K562 (cell line): ENCODE data around the gene FAM114A1. TPM values are rescaled to one million over a fixed set of nuclear protein-coding genes. Genes with fewer than 3 reads are reported as not detected.

Experiments
- ATAC-seq: fragments of 200-7000 bp; cut with Tn5 transposase; 3 replicates; pipeline ENCODE4 v1.9.1; 2020; ENCODE audit warnings: moderate library complexity
- BruUV-seq: library from RNA; stranded (reverse); fragments of 400-500 nt; replicated peaks from 2 replicates; lab custom pipeline; 2021; lab: Mats Ljungman, UMichigan
- CTCF ChIA-PET: fragments of 300-600 bp; formaldehyde crosslinking; extraction: SDS; loops from one replicate; lab custom pipeline; 2021; ENCODE audit warnings: low intra/inter-chr PET ratio; lab: Yijun Ruan, JAX
- POLR2A ChIA-PET: fragments of 300-600, 350-650 bp; sonication (Branson Sonifier 250); formaldehyde crosslinking; extraction: SDS; loops from one replicate; lab custom pipeline; 2021; ENCODE audit warnings: antibody characterized with exemption, inconsistent platforms; lab: Yijun Ruan, JAX
- DNase-seq, 4 experiments: peaks; one replicate each; pipeline versions ENCODE4 v3.0.0 to v3.0.0-alpha.2; 2011 to 2018; ENCODE audit warnings: low spot score in 3 of 4, mixed read lengths in 3 of 4; ENCODE audit errors: extremely low read depth in 1 of 4
- FAIRE-seq: peaks from 2 replicates; lab custom pipeline; 2011; peaks lifted over from hg19 to GRCh38; lab: Jason Lieb, UNC
- H2AFZ ChIP-seq: 2 replicates; pipeline ENCODE4 v1.6.0; 2011; ENCODE audit warnings: low read depth, low read length, control low read depth, inconsistent platforms
- H3K27ac ChIP-seq: fragments of 200-600 bp; 3 replicates; pipeline ENCODE4 v1.8.0; 2011; ENCODE audit warnings: low read depth, mild to moderate bottlenecking, control low read depth, inconsistent platforms, low read length, moderate library complexity, mixed read lengths; ENCODE audit errors: extremely low read depth
- H3K27me3 ChIP-seq, 2 experiments: fragments of 300-600 bp in 1 of 2; 2 replicates in 1 of 2; 3 replicates in 1 of 2; pipeline versions ENCODE4 v1.6.0 to v1.8.0; 2011; ENCODE audit warnings: inconsistent platforms in 2 of 2, low read length in 2 of 2, mild to moderate bottlenecking in 1 of 2, mixed read lengths in 1 of 2, moderate library complexity in 1 of 2; ENCODE audit not compliant: control insufficient read depth in 2 of 2, insufficient read depth in 2 of 2
- H3K36me3 ChIP-seq: fragments of 300-600 bp; 3 replicates; pipeline ENCODE4 v1.8.0; 2011; ENCODE audit warnings: mild to moderate bottlenecking, low read length, inconsistent platforms; ENCODE audit not compliant: control insufficient read depth, insufficient read depth
- H3K4me1 ChIP-seq, 2 experiments: fragments of 200-600 bp in 1 of 2; replicated peaks in 1 of 2; 2 replicates in 1 of 2; 3 replicates in 1 of 2; pipeline versions ENCODE4 v1.5.1 to v1.8.0; 2011; ENCODE audit warnings: inconsistent platforms in 2 of 2, low read length in 2 of 2, mild to moderate bottlenecking in 1 of 2, mixed read lengths in 1 of 2, moderate library complexity in 1 of 2; ENCODE audit not compliant: control insufficient read depth in 2 of 2, insufficient read depth in 2 of 2
- H3K4me2 ChIP-seq: 2 replicates; pipeline ENCODE4 v1.6.1; 2011; ENCODE audit warnings: low read length, control low read depth, inconsistent platforms, mixed read lengths; ENCODE audit not compliant: insufficient read depth
- H3K4me3 ChIP-seq: fragments of 200-600 bp; sonication (generic), shearing (Covaris generic); 2 replicates; pipeline ENCODE4 v1.5.1; 2016; ENCODE audit warnings: control low read depth, inconsistent platforms
- H3K79me2 ChIP-seq: fragments of 200-600 bp; 3 replicates; pipeline ENCODE4 v1.8.0; 2011; ENCODE audit warnings: low read length, inconsistent platforms; ENCODE audit not compliant: control insufficient read depth, insufficient read depth
- H3K9ac ChIP-seq, 2 experiments: 2 replicates each; pipeline versions ENCODE4 v1.6.0 to v1.6.1; 2011; ENCODE audit warnings: low read depth in 2 of 2, low read length in 2 of 2, control low read depth in 1 of 2, inconsistent platforms in 1 of 2, mild to moderate bottlenecking in 1 of 2, mixed read lengths in 1 of 2; ENCODE audit not compliant: insufficient read depth in 1 of 2
- H3K9me1 ChIP-seq: one replicate; pipeline ENCODE4 v1.6.0; 2011; ENCODE audit warnings: inconsistent platforms, mild to moderate bottlenecking, low read length, moderate library complexity; ENCODE audit not compliant: control insufficient read depth, insufficient read depth
- H3K9me3 ChIP-seq: replicated peaks from 2 replicates; pipeline ENCODE4 v1.5.1; 2011; ENCODE audit warnings: low read depth, low read length, inconsistent platforms; ENCODE audit not compliant: control insufficient read depth, insufficient read depth
- H4K20me1 ChIP-seq: replicated peaks from 2 replicates; pipeline ENCODE4 v1.6.1; 2011; ENCODE audit warnings: low read length, inconsistent platforms, mixed read lengths; ENCODE audit not compliant: control insufficient read depth, insufficient read depth
- ATF1 ChIP-seq, 2 experiments: fragments of 450-650 bp in 1 of 2; IDR thresholded peaks; 2 replicates each; pipeline ENCODE4 v1.6.1; 2016; ENCODE audit warnings: missing compliant biosample characterization in 1 of 2, missing genetic modification characterization in 1 of 2
- EP300 ChIP-seq: IDR thresholded peaks from 2 replicates; pipeline ENCODE4 v1.6.1; 2012; ENCODE audit warnings: low read length, improper control_type of control experiment
- ETS2 ChIP-seq: IDR thresholded peaks from 2 replicates; pipeline ENCODE4 v1.6.1; 2016; ENCODE audit warnings: borderline replicate concordance, missing genetic modification characterization, mild to moderate bottlenecking, moderate library complexity, missing compliant biosample characterization; ENCODE audit not compliant: poor library complexity, severe bottlenecking
- ETV1 ChIP-seq: fragments of 450-650 bp; conservative IDR thresholded peaks from 2 replicates; pipeline ENCODE4 v1.6.1; 2016; ENCODE audit warnings: missing genetic modification characterization, control low read depth, low read depth, missing compliant biosample characterization
- HDAC2 ChIP-seq: fragments of 450-650 bp; IDR thresholded peaks from 2 replicates; pipeline ENCODE4 v1.6.1; 2016; ENCODE audit warnings: mild to moderate bottlenecking
- JUN ChIP-seq, 2 experiments: sonication (generic) in 1 of 2; formaldehyde crosslinking in 1 of 2; IDR thresholded peaks; 2 replicates each; pipeline versions ENCODE4 v1.6.1 to v1.8.0; 2012 to 2022; ENCODE audit warnings: borderline replicate concordance in 2 of 2, mild to moderate bottlenecking in 2 of 2, improper control_type of control experiment in 1 of 2, low read depth in 1 of 2, low read length in 1 of 2, missing genetic modification reagents in 1 of 2
- MAFF ChIP-seq: IDR thresholded peaks from 2 replicates; pipeline ENCODE4 v1.6.1; 2012; ENCODE audit warnings: low read length, improper control_type of control experiment
- MLLT1 ChIP-seq, 2 experiments: fragments of 450-650 bp; IDR thresholded peaks; 2 replicates each; pipeline ENCODE4 v1.6.1; 2016
- MTA1 ChIP-seq: fragments of 450-650 bp; IDR thresholded peaks from 2 replicates; pipeline ENCODE4 v1.6.1; 2017; ENCODE audit warnings: borderline replicate concordance
- NBN ChIP-seq: fragments of 450-650 bp; IDR thresholded peaks from 2 replicates; pipeline ENCODE4 v1.6.1; 2016; ENCODE audit warnings: low read depth, mild to moderate bottlenecking
- NFXL1 ChIP-seq: fragments of 450-650 bp; formaldehyde crosslinking; IDR thresholded peaks from 2 replicates; pipeline ENCODE4 v1.4.0; 2021; ENCODE audit warnings: mild to moderate bottlenecking
- NR2C2 ChIP-seq, 2 experiments: fragments of 200-800 bp in 1 of 2; sonication (Bioruptor generic) in 1 of 2; sonication (generic) in 1 of 2; formaldehyde crosslinking in 1 of 2; IDR thresholded peaks; 2 replicates each; pipeline versions ENCODE4 v1.6.1 to v1.8.0; 2016 to 2022; ENCODE audit warnings: mild to moderate bottlenecking in 1 of 2, missing compliant biosample characterization in 1 of 2, missing genetic modification characterization in 1 of 2, missing genetic modification reagents in 1 of 2
- POLR2A ChIP-seq: fragments of 450-650 bp; conservative IDR thresholded peaks from 2 replicates; pipeline ENCODE4 v1.6.1; 2016
- RBFOX2 ChIP-seq: fragments of 200-400 bp; formaldehyde crosslinking; IDR thresholded peaks from 2 replicates; pipeline ENCODE4 v1.6.1; 2017; ENCODE audit warnings: low read depth, mild to moderate bottlenecking, low read length, moderate library complexity
- TCF15 ChIP-seq: fragments of 250-450 bp; sonication (Bioruptor Pico); IDR thresholded peaks from 2 replicates; pipeline ENCODE4 v1.8.0; 2022; ENCODE audit warnings: moderate library complexity, mild to moderate bottlenecking, inconsistent platforms
- THRAP3 ChIP-seq: fragments of 450-650 bp; IDR thresholded peaks from 2 replicates; pipeline ENCODE4 v1.6.1; 2016; ENCODE audit warnings: mild to moderate bottlenecking, inconsistent platforms, borderline replicate concordance
- ZBTB1 ChIP-seq: sonication (generic); formaldehyde crosslinking; IDR thresholded peaks from 2 replicates; pipeline ENCODE4 v1.8.1; 2023; ENCODE audit warnings: missing genetic modification reagents, low read depth, mild to moderate bottlenecking, borderline replicate concordance
- ZNF277 ChIP-seq: fragments of 250-450 bp; sonication (Bioruptor Pico); IDR thresholded peaks from 2 replicates; pipeline ENCODE4 v1.8.0; 2022; ENCODE audit warnings: inconsistent platforms, mild to moderate bottlenecking, moderate library complexity, borderline replicate concordance
- WGBS: fragments of 100-300 bp; shearing (Covaris generic); methylation state at CpG from one replicate; pipeline ENCODE4 v1.1.6; 2016; ENCODE audit warnings: low coverage, mixed read lengths; ENCODE audit not compliant: insufficient coverage; ENCODE audit errors: missing lambda C conversion rate; 5-methylcytosine and 5-hydroxymethylcytosine counted together
- in situ Hi-C: fragments of 300-500 bp; cut with MboI; formaldehyde crosslinking; loops from 4 replicates; pipeline ENCODE4 v1.15.0; 2018; ENCODE audit warnings: inconsistent platforms, mixed read lengths
- intact Hi-C: fragments of 100-400 bp; cut with micrococcal nuclease; formaldehyde crosslinking; loops from 2 replicates; pipeline ENCODE4 v1.14.2; 2022
- polyA plus RNA-seq, 8 experiments: library from polyadenylated mRNA; depleted of rRNA in 4 of 8; stranded (reverse) in 5 of 8; unstranded in 3 of 8; fragments of >200 nt; fragmentation: Nextera tagmentation in 2 of 8; fragmentation: Illumina TruSeq in 1 of 8; extraction: Ambion mirVana in 2 of 8; extraction: Trizol in 1 of 8; gene quantifications; 2 replicates each; pipeline versions ENCODE4 v1.2.1 to v1.2.3, GENCODE V29; 2011 to 2014; ENCODE audit warnings: inconsistent platforms in 1 of 8, missing spikeins in 1 of 8
- total RNA-seq, 7 experiments: library from RNA; depleted of rRNA in 6 of 7; stranded (reverse); fragments of >200 nt in 6 of 7; fragmentation: Illumina TruSeq in 2 of 7; extraction: Trizol in 2 of 7; gene quantifications; 2 replicates each; pipeline versions ENCODE4 v1.2.1 to v1.2.3, GENCODE V29; 2011 to 2021; ENCODE audit warnings: low replicate concordance in 1 of 7

FAM114A1 gene
- total and polyA plus RNA-seq, 9 of the 15 experiments (the other 6 are each of a cell fraction or from before 2014, with no cell fraction given) = 1.8 to 12.0 (median 4.3) TPM

GRCh38 chr4:38857354-38858096 is 10.1 kb upstream of the FAM114A1 start:
- Histone ChIP-seq H3K27me3 (no peaks in the 10 kb centered on the region; a peak in 1 of 5 replicates), H3K9me3 (no peaks in the 10 kb centered on the region), H3K36me3 (no peaks in the 10 kb centered on the region), H3K4me2 (peak overlapping the region; percentile 28; the same call in 1 of the 2 replicates), H3K27ac (peak overlapping the region; percentile 54), H3K79me2 (no peaks in the 10 kb centered on the region), H2AFZ (peak overlapping the region; percentile 68), H4K20me1 (no peaks in the 10 kb centered on the region), H3K4me1 (peaks cover 0 to 20% of the 10 kb centered on the region in 2 experiments; a peak in 3 of 5 replicates), H3K4me3 (no peak overlapping the region), H3K9me1 (no peaks in the 10 kb centered on the region), H3K9ac (peak overlapping the region in 1 of 2 experiments; percentile 57; a peak in 2 of 4 replicates)
- BruUV-seq = no TSS peak
- in situ Hi-C loops = no loop called here
- ChIA-PET POLR2A (no interaction called here), CTCF (interaction anchor here (0.8 to 2.1 kb wide), 2 partner anchors 98 to 126 kb away, joined by 4 to 11 read pairs; no protein-coding TSS in a partner anchor)
- WGBS = 11% methylated on average over 3 of the region's 3 CpGs
- ATAC-seq = peak; percentile 73
- DNase-seq = peak in 3 of 4 experiments; percentile 23 to 73 (median 50)
- FAIRE-seq = peak; percentile 94
- intact Hi-C loops = loop anchor here (2.0 to 5.0 kb wide), 3 partner anchors 75 to 795 kb away; partner anchors contain the start of gene TLR10
- TF ChIP-seq ETS2 (no peak), TCF15 (CRISPR knock-in tag) (no peak), ETV1 (peak; percentile 72), ZNF277 (CRISPR knock-in tag) (no peak), HDAC2 (0 out of 2 replicates have a peak, but pooled peaks have one; percentile 33), ZBTB1 (CRISPR knock-in tag) (no peak), NFXL1 (CRISPR knock-in tag) (no peak), NBN (no peak), POLR2A (0 out of 2 replicates have a peak, but pooled peaks have one; percentile 42), MAFF (peak; percentile 8; the same call in 1 of the 2 replicates), MTA1 (no peak), EP300 (peak; percentile 60; the same call in 1 of the 2 replicates), MLLT1 (IDR thresholded peaks at IDR 0.05) (0 out of 4 replicates have a peak, but pooled peaks of 1 of the 2 experiments have one; percentile 36), THRAP3 (no peak), ATF1 (CRISPR knock-in tag; IDR thresholded peaks at IDR 0.05) (no peak), ATF1 (tag; IDR thresholded peaks at IDR 0.05) (0 out of 2 replicates have a peak, but pooled peaks have one; percentile 25), JUN (IDR thresholded peaks at IDR 0.05; ENCODE audit: borderline replicate concordance, low read depth, low read length) (peak; percentile 90), JUN (CRISPR knock-in tag; IDR thresholded peaks at IDR 0.05; ENCODE audit: borderline replicate concordance) (0 out of 2 replicates have a peak, but pooled peaks have one; percentile 56), NR2C2 (CRISPR knock-in tag; IDR thresholded peaks at IDR 0.05) (no peak), NR2C2 (tag; IDR thresholded peaks at IDR 0.05) (peak; percentile 38; the same call in 1 of the 2 replicates), RBFOX2 (no peak)
